ENCODE results near the gene SLC24A3.

GRCh38 chr20:19540392-19540791 is 327.9 kb downstream of the SLC24A3 start:
- TF ChIP-seq CTCF (IDR thresholded peaks at IDR 0.05) (no peak), POLR2A (IDR thresholded peaks at IDR 0.05) (no peak)
